HUES6 (cell line): ENCODE data around the gene TNFRSF4.

Experiments
- H3K27ac ChIP-seq: 2 replicates; pipeline ENCODE4 v1.7.0; 2013; ENCODE audit warnings: low read depth, mild to moderate bottlenecking, low read length, inconsistent platforms
- H3K27me3 ChIP-seq: 2 replicates; pipeline ENCODE4 v1.6.1; 2013; ENCODE audit warnings: low read length; ENCODE audit not compliant: control insufficient read depth, insufficient read depth
- H3K36me3 ChIP-seq: 2 replicates; pipeline ENCODE4 v1.6.1; 2013; ENCODE audit warnings: low read length; ENCODE audit not compliant: control insufficient read depth, insufficient read depth
- H3K4me1 ChIP-seq: 2 replicates; pipeline ENCODE4 v1.6.1; 2013; ENCODE audit warnings: low read length; ENCODE audit not compliant: control insufficient read depth, insufficient read depth
- H3K4me3 ChIP-seq: 2 replicates; pipeline ENCODE4 v1.5.1; 2013; ENCODE audit warnings: low read depth, low read length
- H3K9ac ChIP-seq: one replicate; pipeline ENCODE4 v1.6.1; 2013; ENCODE audit warnings: mild to moderate bottlenecking, low read length
- H3K9me3 ChIP-seq: 2 replicates; pipeline ENCODE4 v1.6.1; 2013; ENCODE audit warnings: low read depth, low read length; ENCODE audit not compliant: control insufficient read depth, insufficient read depth

TNFRSF4 gene

GRCh38 chr1:1183833-1184775 is 29.8 kb downstream of the TNFRSF4 start:
- H3K4me3 ChIP-seq, result no peak overlapping the region
- no peaks in the 10 kb centered on the region for H3K9me3 ChIP-seq
- H3K9ac ChIP-seq, result no peak overlapping the region
- H3K27me3 ChIP-seq, result no peaks in the 10 kb centered on the region
- H3K4me1 ChIP-seq, result no peaks in the 10 kb centered on the region
- no peaks in the 10 kb centered on the region for H3K36me3 ChIP-seq
- H3K27ac ChIP-seq, result no peak overlapping the region

GRCh38 chr1:1183221-1183747 is 30.7 kb downstream of the TNFRSF4 start:
- Histone ChIP-seq H3K4me1 (no peaks in the 10 kb centered on the region), H3K9me3 (no peaks in the 10 kb centered on the region), H3K4me3 (no peak overlapping the region), H3K27me3 (no peaks in the 10 kb centered on the region), H3K36me3 (no peaks in the 10 kb centered on the region), H3K27ac (no peak overlapping the region), H3K9ac (no peak overlapping the region)

- Histone ChIP-seq H3K9me3 (no peaks in the 10 kb centered on the region), H3K27ac (no peak overlapping the region), H3K36me3 (no peaks in the 10 kb centered on the region), H3K9ac (no peak overlapping the region), H3K4me3 (no peak overlapping the region), H3K27me3 (no peaks in the 10 kb centered on the region), H3K4me1 (no peaks in the 10 kb centered on the region)
These were observed 31.3 kb downstream of the TNFRSF4 start for GRCh38 chr1:1182491-1183220.

- Histone ChIP-seq H3K27me3 (peaks cover under 1% of the 10 kb centered on the region; the same call in 1 of the 2 replicates), H3K4me1 (peaks cover under 1% of the 10 kb centered on the region; the same call in 1 of the 2 replicates)
These were observed 32.0 kb downstream of the TNFRSF4 start for GRCh38 chr1:1181938-1182410.

GRCh38 chr1:1181129-1181937 is 32.6 kb downstream of the TNFRSF4 start:
- no peak overlapping the region for H3K9ac ChIP-seq
- H3K36me3 ChIP-seq, result no peaks in the 10 kb centered on the region
- H3K4me3 ChIP-seq, result no peak overlapping the region
- H3K27ac ChIP-seq, result no peak overlapping the region
- H3K27me3 ChIP-seq, result peaks cover 5% of the 10 kb centered on the region; the same call in 1 of the 2 replicates
- H3K4me1 ChIP-seq, result peaks cover 6% of the 10 kb centered on the region
- no peaks in the 10 kb centered on the region for H3K9me3 ChIP-seq

More at GRCh38 chr1:1181938-1182410, 32.0 kb downstream of the TNFRSF4 start:
- no peaks in the 10 kb centered on the region for H3K36me3 ChIP-seq
- no peaks in the 10 kb centered on the region for H3K9me3 ChIP-seq
- no peak overlapping the region for H3K27ac ChIP-seq
- H3K4me3 ChIP-seq, result no peak overlapping the region
- H3K9ac ChIP-seq, result no peak overlapping the region

- no peak overlapping the region for H3K4me3 ChIP-seq
- H3K9ac ChIP-seq, result no peak overlapping the region
- peaks cover 11% of the 10 kb centered on the region for H3K4me1 ChIP-seq
- H3K27ac ChIP-seq, result no peak overlapping the region
- H3K36me3 ChIP-seq, result no peaks in the 10 kb centered on the region
- peaks cover 12% of the 10 kb centered on the region; the same call in 1 of the 2 replicates for H3K27me3 ChIP-seq
- peaks cover 3% of the 10 kb centered on the region; the same call in 1 of the 2 replicates for H3K9me3 ChIP-seq
These were observed 33.7 kb downstream of the TNFRSF4 start for GRCh38 chr1:1179983-1180861.

GRCh38 chr1:1179346-1179982 is 34.5 kb downstream of the TNFRSF4 start:
- H3K27ac ChIP-seq, result no peak overlapping the region
- H3K9me3 ChIP-seq, result peaks cover 4% of the 10 kb centered on the region; the same call in 1 of the 2 replicates
- no peaks in the 10 kb centered on the region for H3K36me3 ChIP-seq
- H3K4me1 ChIP-seq, result peaks cover 11% of the 10 kb centered on the region
- no peak overlapping the region for H3K4me3 ChIP-seq
- peaks cover 12% of the 10 kb centered on the region; the same call in 1 of the 2 replicates for H3K27me3 ChIP-seq
- no peak overlapping the region for H3K9ac ChIP-seq

GRCh38 chr1:1178794-1179331 is 35.1 kb downstream of the TNFRSF4 start:
- H3K27ac ChIP-seq, result no peak overlapping the region
- no peak overlapping the region for H3K4me3 ChIP-seq
- H3K4me1 ChIP-seq, result peaks cover 11% of the 10 kb centered on the region

GRCh38 chr1:1177452-1178206 is 36.3 kb downstream of the TNFRSF4 start:
- no peaks in the 10 kb centered on the region for H3K36me3 ChIP-seq
- H3K4me1 ChIP-seq, result peaks cover 17% of the 10 kb centered on the region
- no peak overlapping the region for H3K9ac ChIP-seq
- H3K27ac ChIP-seq, result no peak overlapping the region
- peaks cover 12% of the 10 kb centered on the region; the same call in 1 of the 2 replicates for H3K27me3 ChIP-seq
- peaks cover 4% of the 10 kb centered on the region; the same call in 1 of the 2 replicates for H3K9me3 ChIP-seq
- H3K4me3 ChIP-seq, result no peak overlapping the region

More at GRCh38 chr1:1178794-1179331, 35.1 kb downstream of the TNFRSF4 start:
- H3K9me3 ChIP-seq, result peaks cover 4% of the 10 kb centered on the region; the same call in 1 of the 2 replicates
- no peak overlapping the region for H3K9ac ChIP-seq
- H3K36me3 ChIP-seq, result no peaks in the 10 kb centered on the region
- peaks cover 12% of the 10 kb centered on the region; the same call in 1 of the 2 replicates for H3K27me3 ChIP-seq
